ENCODE measurements around the gene KAT2B. TPM values are rescaled to one million over a fixed set of nuclear protein-coding genes. Genes with fewer than 3 reads are reported as not detected.
"Not testable (repeated sequence)": the region's sequence is repeated elsewhere in the genome, so short reads cannot be mapped to it uniquely, and the experiment has no call there.

KAT2B gene
- total and polyA plus RNA-seq, 8 donors: 8.2 to 21.6 (median 14.9) TPM

DNA sequence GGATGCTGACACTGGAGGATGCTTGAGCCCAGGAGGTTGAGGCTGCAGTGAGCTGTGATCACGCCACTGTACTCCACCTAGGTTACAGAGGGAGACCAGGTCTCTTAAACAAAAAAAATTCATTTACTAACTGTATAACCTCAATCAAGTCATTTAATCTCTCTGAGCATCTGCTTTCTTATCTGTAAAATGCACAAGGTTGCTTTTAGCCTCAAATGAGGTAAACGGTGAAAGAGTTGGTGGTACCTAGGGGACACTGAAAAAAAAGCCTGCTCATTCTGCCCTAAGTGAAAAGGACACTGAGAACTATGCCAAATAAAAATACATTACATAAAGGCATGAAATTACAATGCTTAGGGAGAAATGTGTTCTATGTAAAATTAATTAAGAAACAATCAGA lies 31.6 kb upstream of the KAT2B start:
- ATAC-seq (no peak), DNase-seq (no peak), FAIRE-seq (no peak)
- Histone ChIP-seq H3K9me3 (no peaks in the 10 kb centered on the region), H3K27ac (no peak overlapping the region), H3K27me3 (no peaks in the 10 kb centered on the region), H3K36me3 (no peaks in the 10 kb centered on the region), H3K4me1 (no peaks in the 10 kb centered on the region), H3K4me3 (no peak overlapping the region)
- TF ChIP-seq, protein P1, sequence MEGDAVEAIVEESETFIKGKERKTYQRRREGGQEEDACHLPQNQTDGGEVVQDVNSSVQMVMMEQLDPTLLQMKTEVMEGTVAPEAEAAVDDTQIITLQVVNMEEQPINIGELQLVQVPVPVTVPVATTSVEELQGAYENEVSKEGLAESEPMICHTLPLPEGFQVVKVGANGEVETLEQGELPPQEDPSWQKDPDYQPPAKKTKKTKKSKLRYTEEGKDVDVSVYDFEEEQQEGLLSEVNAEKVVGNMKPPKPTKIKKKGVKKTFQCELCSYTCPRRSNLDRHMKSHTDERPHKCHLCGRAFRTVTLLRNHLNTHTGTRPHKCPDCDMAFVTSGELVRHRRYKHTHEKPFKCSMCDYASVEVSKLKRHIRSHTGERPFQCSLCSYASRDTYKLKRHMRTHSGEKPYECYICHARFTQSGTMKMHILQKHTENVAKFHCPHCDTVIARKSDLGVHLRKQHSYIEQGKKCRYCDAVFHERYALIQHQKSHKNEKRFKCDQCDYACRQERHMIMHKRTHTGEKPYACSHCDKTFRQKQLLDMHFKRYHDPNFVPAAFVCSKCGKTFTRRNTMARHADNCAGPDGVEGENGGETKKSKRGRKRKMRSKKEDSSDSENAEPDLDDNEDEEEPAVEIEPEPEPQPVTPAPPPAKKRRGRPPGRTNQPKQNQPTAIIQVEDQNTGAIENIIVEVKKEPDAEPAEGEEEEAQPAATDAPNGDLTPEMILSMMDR (IDR thresholded peaks at IDR 0.05): no peak
- intact Hi-C loops (cut with DNase I): no loop called here
- 64 to 70% methylated on average over 2 of the region's 2 CpGs for WGBS, 2 donors

DNA sequence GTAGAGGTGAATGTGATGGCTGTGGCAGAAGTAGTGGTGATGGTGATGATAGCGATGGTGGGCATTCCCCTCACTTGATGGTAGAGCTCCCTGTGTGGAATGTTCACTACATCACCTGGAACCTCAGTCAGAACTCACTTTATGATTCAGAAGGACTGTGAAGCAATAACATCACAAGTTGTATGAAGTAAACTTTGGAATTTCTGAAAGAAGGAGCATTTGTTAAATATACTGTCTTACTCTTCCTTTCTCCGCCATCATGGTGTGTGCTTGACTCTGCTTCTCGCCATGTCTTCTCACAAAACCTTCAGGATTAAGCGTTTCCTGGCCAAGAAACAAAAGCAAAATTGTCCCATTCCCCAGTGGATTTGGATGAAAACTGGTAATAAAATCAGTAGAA lies 28.1 kb upstream of the KAT2B start, which contains the start of gene PP2D1:
Gene PP2D1, minus strand, starts transcription at position 101 of the 400 bp plus-strand sequence. CDS start 192 bp downstream, outside the sequence.
- H3K36me3 ChIP-seq: no peaks in the 10 kb centered on the region
- TF ChIP-seq, protein P1 (IDR thresholded peaks at IDR 0.05): no peak
- intact Hi-C loops (cut with DNase I): no loop called here
- no peak within 1 kb of the TSS for H3K27ac ChIP-seq
- no peaks in the 10 kb centered on the region for H3K27me3 ChIP-seq
- no peaks in the 10 kb centered on the region for H3K9me3 ChIP-seq
- 93 to 96% methylated on average over 4 of the region's 4 CpGs for WGBS, 2 donors
- ATAC-seq: no peak
- DNase-seq: no peak
- H3K4me1 ChIP-seq: no peaks in the 10 kb centered on the region
- H3K4me3 ChIP-seq: no peak within 1 kb of the TSS
- FAIRE-seq: no peak

DNA sequence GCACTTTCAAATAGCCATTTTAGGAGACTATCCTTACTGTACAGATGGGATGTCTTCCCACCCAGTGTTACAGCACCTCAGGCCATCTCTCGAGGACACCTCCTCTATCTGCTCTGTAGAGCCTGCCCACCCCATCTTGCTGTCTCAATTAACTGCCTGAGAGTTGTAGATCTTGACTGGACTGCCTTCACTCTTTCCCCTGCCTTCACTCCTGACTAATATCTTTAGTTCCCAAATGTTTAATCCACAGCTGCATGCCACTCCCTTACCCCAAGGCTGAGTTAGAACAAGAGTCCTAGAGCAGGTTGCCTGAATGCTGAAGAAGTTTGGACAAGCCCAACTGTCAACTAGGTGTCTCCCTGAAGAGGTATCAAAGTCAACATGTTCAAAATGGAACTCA lies 26.9 kb upstream of the KAT2B start:
- H3K4me1 ChIP-seq: no peaks in the 10 kb centered on the region
- H3K9me3 ChIP-seq: no peaks in the 10 kb centered on the region
- no peak for FAIRE-seq
- no peak overlapping the region for H3K27ac ChIP-seq
- no peak for ATAC-seq
- intact Hi-C loops (cut with DNase I): no loop called here
- H3K4me3 ChIP-seq: no peak overlapping the region
- TF ChIP-seq, protein P1 (IDR thresholded peaks at IDR 0.05): no peak
- no peak for DNase-seq
- no peaks in the 10 kb centered on the region for H3K27me3 ChIP-seq
- WGBS, 2 donors: 77 to 83% methylated on average over 1 of the region's 1 CpG
- H3K36me3 ChIP-seq: no peaks in the 10 kb centered on the region

DNA sequence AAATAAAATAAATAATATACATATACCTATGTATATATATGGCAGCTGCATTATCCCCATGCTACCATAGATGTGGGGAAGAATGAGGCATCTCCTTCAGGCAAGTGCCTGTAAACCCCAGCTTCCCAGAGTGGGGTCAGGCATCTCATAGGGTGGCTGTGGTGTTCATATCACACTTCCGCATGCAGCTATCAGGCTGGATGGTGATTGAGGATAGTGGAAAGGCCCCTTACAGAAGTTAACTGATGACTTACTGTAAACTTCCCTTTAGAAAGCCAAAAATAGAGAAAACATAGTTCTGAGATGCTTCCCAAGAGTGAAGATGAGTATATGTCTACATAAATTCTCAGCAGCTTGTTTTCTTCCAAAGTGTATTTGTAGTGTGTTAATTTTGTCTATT lies 24.7 kb upstream of the KAT2B start:
- FAIRE-seq (no peak), DNase-seq (no peak), ATAC-seq (no peak)
- Histone ChIP-seq H3K36me3 (no peaks in the 10 kb centered on the region), H3K4me1 (no peaks in the 10 kb centered on the region), H3K9me3 (no peaks in the 10 kb centered on the region), H3K27me3 (no peaks in the 10 kb centered on the region), H3K4me3 (no peak overlapping the region), H3K27ac (no peak overlapping the region)
- intact Hi-C loops (cut with DNase I): no loop called here
- 89 to 95% methylated on average over 1 of the region's 1 CpG for WGBS, 2 donors
- TF ChIP-seq, protein P1 (IDR thresholded peaks at IDR 0.05): no peak

DNA sequence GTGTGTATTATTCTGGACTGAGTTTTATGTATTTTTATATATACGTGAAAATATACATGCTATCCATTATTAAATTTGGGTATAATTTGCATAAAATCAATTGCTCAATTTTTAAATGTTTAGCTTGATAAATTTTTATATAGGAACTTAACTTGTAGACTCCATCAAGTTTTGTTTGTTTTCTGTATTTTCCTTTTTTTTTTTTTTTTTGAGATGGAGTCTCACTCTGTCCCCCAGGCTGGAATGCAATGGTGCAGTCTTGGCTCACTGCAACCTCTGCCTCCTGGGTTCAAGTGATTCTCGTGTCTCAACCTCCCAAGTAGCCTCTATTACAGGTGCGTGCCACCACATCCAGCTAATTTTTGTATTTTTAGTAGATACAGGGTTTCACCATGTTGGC lies 24.2 kb upstream of the KAT2B start:
- WGBS, 2 donors: 82 to 92% methylated on average over 3 of the region's 3 CpGs
- H3K36me3 ChIP-seq; H3K9me3 ChIP-seq; H3K27me3 ChIP-seq; intact Hi-C loops (cut with DNase I); H3K4me3 ChIP-seq; ATAC-seq; FAIRE-seq; DNase-seq; H3K4me1 ChIP-seq; H3K27ac ChIP-seq: not testable (repeated sequence)
